ENCODE data around the gene GH1.
"Not testable (repeated sequence)": the region's sequence is repeated elsewhere in the genome, so short reads cannot be mapped to it uniquely, and the experiment has no call there.

GH1 gene

GRCh38 chr17:63916566-63917185 is 2.0 kb downstream of the GH1 start:
- Histone ChIP-seq H3K27me3 (ENCODE audit: control insufficient read depth, insufficient read depth, low read length) (no peaks in the 10 kb centered on the region), H3K27ac (ENCODE audit: low read depth, low read length) (no peak overlapping the region), H3K4me1 (ENCODE audit: control insufficient read depth, insufficient read depth, low read length) (no peaks in the 10 kb centered on the region), H3K9ac (ENCODE audit: low read length) (no peak overlapping the region), H3K36me3 (ENCODE audit: control insufficient read depth, insufficient read depth, low read length) (no peaks in the 10 kb centered on the region), H3K4me3 (ENCODE audit: low read length) (no peak overlapping the region)

GRCh38 chr17:63915753-63916152 is 2.9 kb downstream of the GH1 start:
- not testable (repeated sequence) for H3K4me3 ChIP-seq (ENCODE audit: low read length); H3K27me3 ChIP-seq (ENCODE audit: control insufficient read depth, insufficient read depth, low read length); H3K9ac ChIP-seq (ENCODE audit: low read length); H3K27ac ChIP-seq (ENCODE audit: low read depth, low read length); H3K36me3 ChIP-seq (ENCODE audit: control insufficient read depth, insufficient read depth, low read length); H3K4me1 ChIP-seq (ENCODE audit: control insufficient read depth, insufficient read depth, low read length)

- Histone ChIP-seq H3K27me3 (ENCODE audit: control insufficient read depth, insufficient read depth, low read length) (peaks cover 3% of the 10 kb centered on the region), H3K36me3 (ENCODE audit: control insufficient read depth, insufficient read depth, low read length) (no peaks in the 10 kb centered on the region), H3K27ac (ENCODE audit: low read depth, low read length) (no peak overlapping the region), H3K4me1 (ENCODE audit: control insufficient read depth, insufficient read depth, low read length) (no peaks in the 10 kb centered on the region), H3K4me3 (ENCODE audit: low read length) (no peak overlapping the region), H3K9ac (ENCODE audit: low read length) (no peak overlapping the region)
Measured at GRCh38 chr17:63914471-63914870, 4.2 kb downstream of the GH1 start.

GRCh38 chr17:63911657-63912100 is 7.0 kb downstream of the GH1 start:
- Histone ChIP-seq H3K4me1 (ENCODE audit: control insufficient read depth, insufficient read depth, low read length) (no peaks in the 10 kb centered on the region), H3K27ac (ENCODE audit: low read depth, low read length) (no peak overlapping the region), H3K4me3 (ENCODE audit: low read length) (no peak overlapping the region), H3K9ac (ENCODE audit: low read length) (no peak overlapping the region), H3K36me3 (ENCODE audit: control insufficient read depth, insufficient read depth, low read length) (no peaks in the 10 kb centered on the region), H3K27me3 (ENCODE audit: control insufficient read depth, insufficient read depth, low read length) (peaks cover 3% of the 10 kb centered on the region)

- peaks cover 3% of the 10 kb centered on the region for H3K27me3 ChIP-seq (ENCODE audit: control insufficient read depth, insufficient read depth, low read length)
Measured at GRCh38 chr17:63911041-63911635, 7.5 kb downstream of the GH1 start, which contains the start of gene CSHL1. Gene CSHL1 (minus strand): TSS chr17:63911258. CDS start chr17:63911196, 62 bp downstream.

GRCh38 chr17:63910096-63910495 is 8.5 kb downstream of the GH1 start:
- H3K27me3 ChIP-seq (ENCODE audit: control insufficient read depth, insufficient read depth, low read length): peaks cover 3% of the 10 kb centered on the region
- H3K4me3 ChIP-seq (ENCODE audit: low read length): no peak overlapping the region
- H3K9ac ChIP-seq (ENCODE audit: low read length): no peak overlapping the region
- no peaks in the 10 kb centered on the region for H3K36me3 ChIP-seq (ENCODE audit: control insufficient read depth, insufficient read depth, low read length)
- H3K27ac ChIP-seq (ENCODE audit: low read depth, low read length): no peak overlapping the region
- H3K4me1 ChIP-seq (ENCODE audit: control insufficient read depth, insufficient read depth, low read length): no peaks in the 10 kb centered on the region

More at GRCh38 chr17:63911041-63911635, 7.5 kb downstream of the GH1 start, which contains the start of gene CSHL1:
- Histone ChIP-seq H3K9ac (ENCODE audit: low read length) (no peak within 1 kb of the TSS), H3K27ac (ENCODE audit: low read depth, low read length) (no peak within 1 kb of the TSS), H3K4me1 (ENCODE audit: control insufficient read depth, insufficient read depth, low read length) (no peaks in the 10 kb centered on the region), H3K36me3 (ENCODE audit: control insufficient read depth, insufficient read depth, low read length) (no peaks in the 10 kb centered on the region), H3K4me3 (ENCODE audit: low read length) (no peak within 1 kb of the TSS)

- H3K36me3 ChIP-seq (ENCODE audit: control insufficient read depth, insufficient read depth, low read length); H3K4me1 ChIP-seq (ENCODE audit: control insufficient read depth, insufficient read depth, low read length); H3K27ac ChIP-seq (ENCODE audit: low read depth, low read length); H3K4me3 ChIP-seq (ENCODE audit: low read length); H3K9ac ChIP-seq (ENCODE audit: low read length); H3K27me3 ChIP-seq (ENCODE audit: control insufficient read depth, insufficient read depth, low read length): not testable (repeated sequence)
Measured at GRCh38 chr17:63909586-63909985, 9.1 kb downstream of the GH1 start.

GRCh38 chr17:63907161-63907778 is 11.4 kb downstream of the GH1 start:
- H3K36me3 ChIP-seq (ENCODE audit: control insufficient read depth, insufficient read depth, low read length); H3K4me1 ChIP-seq (ENCODE audit: control insufficient read depth, insufficient read depth, low read length); H3K4me3 ChIP-seq (ENCODE audit: low read length); H3K27ac ChIP-seq (ENCODE audit: low read depth, low read length); H3K27me3 ChIP-seq (ENCODE audit: control insufficient read depth, insufficient read depth, low read length); H3K9ac ChIP-seq (ENCODE audit: low read length): not testable (repeated sequence)

GRCh38 chr17:63904796-63905195 is 13.8 kb downstream of the GH1 start:
- H3K4me3 ChIP-seq (ENCODE audit: low read length); H3K27ac ChIP-seq (ENCODE audit: low read depth, low read length); H3K27me3 ChIP-seq (ENCODE audit: control insufficient read depth, insufficient read depth, low read length); H3K4me1 ChIP-seq (ENCODE audit: control insufficient read depth, insufficient read depth, low read length); H3K36me3 ChIP-seq (ENCODE audit: control insufficient read depth, insufficient read depth, low read length); H3K9ac ChIP-seq (ENCODE audit: low read length): not testable (repeated sequence)

GRCh38 chr17:63903787-63904201 is 14.8 kb downstream of the GH1 start:
- H3K4me3 ChIP-seq (ENCODE audit: low read length); H3K4me1 ChIP-seq (ENCODE audit: control insufficient read depth, insufficient read depth, low read length); H3K27me3 ChIP-seq (ENCODE audit: control insufficient read depth, insufficient read depth, low read length); H3K27ac ChIP-seq (ENCODE audit: low read depth, low read length); H3K9ac ChIP-seq (ENCODE audit: low read length); H3K36me3 ChIP-seq (ENCODE audit: control insufficient read depth, insufficient read depth, low read length): not testable (repeated sequence)

GRCh38 chr17:63901971-63902370 is 16.7 kb downstream of the GH1 start:
- H3K4me1 ChIP-seq (ENCODE audit: control insufficient read depth, insufficient read depth, low read length); H3K9ac ChIP-seq (ENCODE audit: low read length); H3K4me3 ChIP-seq (ENCODE audit: low read length); H3K27ac ChIP-seq (ENCODE audit: low read depth, low read length); H3K27me3 ChIP-seq (ENCODE audit: control insufficient read depth, insufficient read depth, low read length); H3K36me3 ChIP-seq (ENCODE audit: control insufficient read depth, insufficient read depth, low read length): not testable (repeated sequence)

GRCh38 chr17:63898899-63899798 is 19.5 kb downstream of the GH1 start:
- H3K27me3 ChIP-seq (ENCODE audit: control insufficient read depth, insufficient read depth, low read length); H3K36me3 ChIP-seq (ENCODE audit: control insufficient read depth, insufficient read depth, low read length); H3K4me3 ChIP-seq (ENCODE audit: low read length); H3K4me1 ChIP-seq (ENCODE audit: control insufficient read depth, insufficient read depth, low read length); H3K9ac ChIP-seq (ENCODE audit: low read length); H3K27ac ChIP-seq (ENCODE audit: low read depth, low read length): not testable (repeated sequence)
